IMR-90 (cell line): ENCODE results near the gene LYSMD2. TPM values are rescaled to one million over a fixed set of nuclear protein-coding genes. Genes with fewer than 3 reads are reported as not detected.

Experiments
- ATAC-seq: fragments of 200-7000 bp; cut with Tn5 transposase; 2 replicates; pipeline ENCODE4 v1.9.1; 2020; ENCODE audit warnings: low read depth, mild to moderate bottlenecking, moderate library complexity
- BruUV-seq: library from RNA; stranded (reverse); fragments of 400-500 nt; replicated peaks from 2 replicates; lab custom pipeline; 2021; lab: Mats Ljungman, UMichigan
- CTCF ChIA-PET: fragments of 300-600 bp; formaldehyde crosslinking; extraction: SDS; loops from one replicate; lab custom pipeline; 2021; ENCODE audit warnings: antibody characterized with exemption; lab: Yijun Ruan, JAX
- POLR2A ChIA-PET: fragments of 300-600 bp; sonication (Branson Sonifier 250); formaldehyde crosslinking; loops from one replicate; lab custom pipeline; 2022; ENCODE audit warnings: antibody characterized with exemption; ENCODE audit not compliant: unreplicated experiment; lab: Charles Lee
- DNase-seq: peaks from one replicate; pipeline ENCODE4 v3.0.0; 2013
- H2AFZ ChIP-seq: replicated peaks from 2 replicates; pipeline ENCODE3; 2013; ENCODE audit warnings: low read length, mild to moderate bottlenecking; ENCODE audit not compliant: poor library complexity
- H2AK5ac ChIP-seq: 2 replicates; pipeline ENCODE4 v1.6.1; 2013; ENCODE audit warnings: low read depth, low read length, inconsistent platforms
- H2AK9ac ChIP-seq: replicated peaks from 2 replicates; pipeline ENCODE3; 2013; ENCODE audit warnings: mild to moderate bottlenecking, low read depth, low read length, moderate library complexity; ENCODE audit not compliant: poor library complexity
- H2BK120ac ChIP-seq: 2 replicates; pipeline ENCODE4 v1.6.1; 2013; ENCODE audit warnings: low read depth, low read length, inconsistent platforms
- H2BK15ac ChIP-seq: 3 replicates; pipeline ENCODE4 v1.6.1; 2013; ENCODE audit warnings: low read depth, low read length, inconsistent platforms
- H2BK20ac ChIP-seq: 2 replicates; pipeline ENCODE4 v1.6.1; 2013; ENCODE audit warnings: low read depth, mild to moderate bottlenecking, inconsistent platforms, low read length, moderate library complexity
- H2BK5ac ChIP-seq: 2 replicates; pipeline ENCODE4 v1.6.1; 2013; ENCODE audit warnings: mild to moderate bottlenecking, low read depth, low read length, inconsistent platforms; ENCODE audit not compliant: poor library complexity, severe bottlenecking
- H3K14ac ChIP-seq: replicated peaks from 2 replicates; pipeline ENCODE4 v1.6.1; 2013; ENCODE audit warnings: low read depth, low read length, inconsistent platforms
- H3K18ac ChIP-seq: 2 replicates; pipeline ENCODE4 v1.6.1; 2013; ENCODE audit warnings: low read depth, low read length, control low read depth
- H3K23ac ChIP-seq: 2 replicates; pipeline ENCODE4 v1.6.1; 2013; ENCODE audit warnings: low read depth, low read length, inconsistent platforms
- H3K27ac ChIP-seq: 2 replicates; pipeline ENCODE4 v1.5.1; 2013; ENCODE audit warnings: mild to moderate bottlenecking, control low read depth, low read length; ENCODE audit not compliant: insufficient read depth
- H3K27me3 ChIP-seq: 2 replicates; pipeline ENCODE4 v1.6.1; 2013; ENCODE audit warnings: low read length; ENCODE audit not compliant: control insufficient read depth, insufficient read depth
- H3K36me3 ChIP-seq: 2 replicates; pipeline ENCODE4 v1.6.1; 2013; ENCODE audit warnings: low read length, mixed read lengths; ENCODE audit not compliant: control insufficient read depth, insufficient read depth
- H3K4ac ChIP-seq: 2 replicates; pipeline ENCODE4 v1.6.1; 2013; ENCODE audit warnings: low read depth, low read length, inconsistent platforms
- H3K4me1 ChIP-seq: 2 replicates; pipeline ENCODE4 v1.6.1; 2013; ENCODE audit warnings: low read length, mixed read lengths; ENCODE audit not compliant: control insufficient read depth, insufficient read depth
- H3K4me2 ChIP-seq: 2 replicates; pipeline ENCODE4 v1.6.1; 2013; ENCODE audit warnings: low read depth, mild to moderate bottlenecking, control low read depth, low read length, moderate library complexity
- H3K4me3 ChIP-seq: 2 replicates; pipeline ENCODE4 v1.5.1; 2013; ENCODE audit warnings: low read depth, mild to moderate bottlenecking, control low read depth, low read length, moderate library complexity; ENCODE audit not compliant: insufficient read depth
- H3K56ac ChIP-seq: 2 replicates; pipeline ENCODE4 v1.6.1; 2013; ENCODE audit warnings: low read length, inconsistent platforms; ENCODE audit not compliant: insufficient read depth; ENCODE audit errors: extremely low read depth
- H3K79me1 ChIP-seq, 2 experiments: 2 replicates each; pipeline ENCODE4 v1.6.1; 2013; ENCODE audit warnings: low read length in 2 of 2, inconsistent platforms in 1 of 2, low read depth in 1 of 2
- H3K9ac ChIP-seq: 2 replicates; pipeline ENCODE4 v1.6.1; 2013; ENCODE audit warnings: low read depth, low read length, control low read depth
- H3K9me1 ChIP-seq: 2 replicates; pipeline ENCODE4 v1.6.1; 2013; ENCODE audit warnings: low read length, inconsistent platforms; ENCODE audit not compliant: insufficient read depth
- H3K9me3 ChIP-seq: 2 replicates; pipeline ENCODE4 v1.6.1; 2013; ENCODE audit warnings: low read length; ENCODE audit not compliant: control insufficient read depth, insufficient read depth
- H4K20me1 ChIP-seq: 2 replicates; pipeline ENCODE4 v1.6.1; 2013; ENCODE audit warnings: low read length, inconsistent platforms; ENCODE audit not compliant: insufficient read depth
- H4K5ac ChIP-seq: 2 replicates; pipeline ENCODE4 v1.6.1; 2013; ENCODE audit warnings: mild to moderate bottlenecking, low read depth, low read length, control low read depth
- H4K8ac ChIP-seq, 2 experiments: 2 replicates each; pipeline ENCODE4 v1.6.1; 2013; ENCODE audit warnings: low read depth in 2 of 2, low read length in 2 of 2, control low read depth in 1 of 2, inconsistent platforms in 1 of 2
- H4K91ac ChIP-seq: 2 replicates; pipeline ENCODE4 v1.6.1; 2013; ENCODE audit warnings: low read depth, low read length, inconsistent platforms; ENCODE audit not compliant: insufficient read depth
- BHLHE40 ChIP-seq: fragments of 150-350 bp; IDR thresholded peaks from 2 replicates; pipeline ENCODE4 v1.6.1; 2016; ENCODE audit warnings: mild to moderate bottlenecking, low read depth, low read length
- CEBPB ChIP-seq: IDR thresholded peaks from 2 replicates; pipeline ENCODE4 v1.6.1; 2012; ENCODE audit warnings: low read depth, low read length, improper control_type of control experiment
- CHD1 ChIP-seq: IDR thresholded peaks from 2 replicates; pipeline ENCODE4 v1.6.1; 2012; ENCODE audit warnings: low read depth, low read length, improper control_type of control experiment
- FOS ChIP-seq: fragments of 150-350 bp; IDR thresholded peaks from 2 replicates; pipeline ENCODE4 v1.6.1; 2016; ENCODE audit warnings: low read depth, low read length
- MAFK ChIP-seq: IDR thresholded peaks from 2 replicates; pipeline ENCODE4 v1.6.1; 2012; ENCODE audit warnings: low read depth, low read length, improper control_type of control experiment
- MAZ ChIP-seq: IDR thresholded peaks from 2 replicates; pipeline ENCODE4 v1.6.1; 2012; ENCODE audit warnings: low read depth, mild to moderate bottlenecking, low read length, improper control_type of control experiment, moderate library complexity, borderline replicate concordance
- MXI1 ChIP-seq: IDR thresholded peaks from 2 replicates; pipeline ENCODE4 v1.6.1; 2012; ENCODE audit warnings: low read depth, mild to moderate bottlenecking, low read length, moderate library complexity, borderline replicate concordance
- NFE2L2 ChIP-seq: fragments of 150-350 bp; IDR thresholded peaks from 2 replicates; pipeline ENCODE4 v1.6.1; 2016; ENCODE audit warnings: low read depth, mild to moderate bottlenecking, low read length
- POLR2A ChIP-seq: IDR thresholded peaks from 2 replicates; pipeline ENCODE4 v1.6.1; 2012; ENCODE audit warnings: mild to moderate bottlenecking, low read depth, low read length
- RAD21 ChIP-seq: IDR thresholded peaks from 2 replicates; pipeline ENCODE4 v1.6.1; 2012; ENCODE audit warnings: low read length, improper control_type of control experiment
- RCOR1 ChIP-seq: IDR thresholded peaks from 2 replicates; pipeline ENCODE4 v1.6.1; 2012; ENCODE audit warnings: mild to moderate bottlenecking, low read length, improper control_type of control experiment; ENCODE audit not compliant: insufficient replicate concordance
- RFX5 ChIP-seq: IDR thresholded peaks from 2 replicates; pipeline ENCODE4 v1.8.0; 2012; ENCODE audit warnings: low read depth, mild to moderate bottlenecking, low read length, moderate library complexity
- SMC3 ChIP-seq: fragments of 150-350 bp; IDR thresholded peaks from 2 replicates; pipeline ENCODE4 v1.6.1; 2016; ENCODE audit warnings: low read depth, mild to moderate bottlenecking, antibody characterized with exemption, low read length, moderate library complexity
- WGBS, 2 experiments: methylation state at CpG; one replicate each; pipeline versions ENCODE4 v1.1.5 to v1.1.7; 2013; ENCODE audit warnings: missing lambda C conversion rate in 2 of 2; ENCODE audit not compliant: insufficient read length in 1 of 2; ENCODE audit errors: extremely low coverage in 2 of 2; 5-methylcytosine and 5-hydroxymethylcytosine counted together
- dilution Hi-C: fragments of 300-500 bp; cut with HindIII; formaldehyde crosslinking; loops from one replicate; pipeline ENCODE4 v1.14.3; 2018; ENCODE audit warnings: low sequenced_read_pairs; ENCODE audit not compliant: unreplicated experiment
- in situ Hi-C: fragments of 300-500 bp; cut with MboI; formaldehyde crosslinking; loops from 3 replicates; pipeline ENCODE4 v1.14.3; 2019; ENCODE audit warnings: low sequenced_read_pairs, inconsistent platforms, mixed read lengths
- intact Hi-C: fragments of 100-400 bp; cut with micrococcal nuclease; formaldehyde crosslinking; loops from 2 replicates; pipeline ENCODE4 v1.10.0; 2022
- polyA plus RNA-seq, 3 experiments: library from polyadenylated mRNA; depleted of rRNA; stranded (reverse); fragments of >200 nt; gene quantifications; 2 replicates each; pipeline ENCODE4 v1.2.3, GENCODE V29; 2012; ENCODE audit warnings: low replicate concordance in 1 of 3
- total RNA-seq: library from RNA; depleted of rRNA; stranded (reverse); fragments of >200 nt; gene quantifications from 2 replicates; pipeline ENCODE4 v1.2.3, GENCODE V29; 2012
- TF ChIP-seq, protein P1 (sequence below): conservative IDR thresholded peaks from 2 replicates; pipeline ENCODE4 v1.5.1; 2012; ENCODE audit warnings: mild to moderate bottlenecking, low read depth, low read length, improper control_type of control experiment
- TF ChIP-seq, protein P2 (sequence below): fragments of 150-350 bp; IDR thresholded peaks from 2 replicates; pipeline ENCODE4 v1.6.1; 2017; ENCODE audit warnings: mild to moderate bottlenecking, antibody characterized with exemption, low read length, low read depth
- TF ChIP-seq, protein P3 (sequence below): fragments of 150-350 bp; IDR thresholded peaks from 2 replicates; pipeline ENCODE4 v1.6.1; 2016; ENCODE audit warnings: low read depth, mild to moderate bottlenecking, low read length, moderate library complexity, borderline replicate concordance

The LYSMD2 gene
- total and polyA plus RNA-seq, 2 of the 4 experiments (the other 2 are of a cell fraction), result 5.9 to 6.0 TPM

DNA sequence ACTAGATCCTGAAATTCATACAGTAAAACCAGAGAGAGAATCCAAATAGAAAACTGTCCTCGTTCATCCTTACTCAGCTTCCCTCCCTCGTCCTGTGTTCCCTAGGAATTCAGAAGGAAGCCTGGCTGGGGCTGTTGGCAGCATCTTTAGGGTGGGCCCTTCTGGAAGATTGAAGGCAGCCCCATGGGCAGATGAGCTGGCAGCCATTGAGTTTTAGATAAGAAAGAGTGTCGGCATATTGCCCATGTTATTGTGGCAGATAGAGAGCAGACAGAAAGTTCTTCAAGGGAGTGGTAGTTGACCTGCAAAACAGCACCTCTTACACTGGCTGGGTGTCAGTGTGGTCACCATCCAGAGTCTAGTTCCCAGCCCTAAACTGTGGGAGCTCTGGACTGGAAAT is 37.5 kb upstream of the LYSMD2 start:
- no peak overlapping the region for H3K56ac ChIP-seq
- no peaks in the 10 kb centered on the region for H3K27me3 ChIP-seq
- in situ Hi-C loops, result loop anchor here (5.0 kb wide), 1 partner anchor 133 kb away; no protein-coding TSS in a partner anchor
- DNase-seq, result no peak
- H3K9me1 ChIP-seq, result peaks cover 5% of the 10 kb centered on the region; the same call in 1 of the 2 replicates
- dilution Hi-C loops, result no loop called here
- POLR2A ChIA-PET, result no interaction called here
- no peak overlapping the region for H4K5ac ChIP-seq
- H3K4me1 ChIP-seq, result no peaks in the 10 kb centered on the region
- no peak overlapping the region for H2BK20ac ChIP-seq
- H4K8ac ChIP-seq, result no peak overlapping the region
- no peak for ATAC-seq
- H2BK120ac ChIP-seq, result no peak overlapping the region
- no peak for TF ChIP-seq MAFK
- no peak for TF ChIP-seq POLR2A
- TF ChIP-seq, protein P1, sequence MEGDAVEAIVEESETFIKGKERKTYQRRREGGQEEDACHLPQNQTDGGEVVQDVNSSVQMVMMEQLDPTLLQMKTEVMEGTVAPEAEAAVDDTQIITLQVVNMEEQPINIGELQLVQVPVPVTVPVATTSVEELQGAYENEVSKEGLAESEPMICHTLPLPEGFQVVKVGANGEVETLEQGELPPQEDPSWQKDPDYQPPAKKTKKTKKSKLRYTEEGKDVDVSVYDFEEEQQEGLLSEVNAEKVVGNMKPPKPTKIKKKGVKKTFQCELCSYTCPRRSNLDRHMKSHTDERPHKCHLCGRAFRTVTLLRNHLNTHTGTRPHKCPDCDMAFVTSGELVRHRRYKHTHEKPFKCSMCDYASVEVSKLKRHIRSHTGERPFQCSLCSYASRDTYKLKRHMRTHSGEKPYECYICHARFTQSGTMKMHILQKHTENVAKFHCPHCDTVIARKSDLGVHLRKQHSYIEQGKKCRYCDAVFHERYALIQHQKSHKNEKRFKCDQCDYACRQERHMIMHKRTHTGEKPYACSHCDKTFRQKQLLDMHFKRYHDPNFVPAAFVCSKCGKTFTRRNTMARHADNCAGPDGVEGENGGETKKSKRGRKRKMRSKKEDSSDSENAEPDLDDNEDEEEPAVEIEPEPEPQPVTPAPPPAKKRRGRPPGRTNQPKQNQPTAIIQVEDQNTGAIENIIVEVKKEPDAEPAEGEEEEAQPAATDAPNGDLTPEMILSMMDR, result no peak
- TF ChIP-seq MAZ, result no peak
- TF ChIP-seq SMC3, result no peak
- no peak for TF ChIP-seq BHLHE40
- no peak for TF ChIP-seq CHD1
- no peak for TF ChIP-seq RFX5
- TF ChIP-seq FOS, result no peak
- TF ChIP-seq NFE2L2, result no peak
- TF ChIP-seq RCOR1, result no peak
- no peak for TF ChIP-seq MXI1
- TF ChIP-seq, protein P2, sequence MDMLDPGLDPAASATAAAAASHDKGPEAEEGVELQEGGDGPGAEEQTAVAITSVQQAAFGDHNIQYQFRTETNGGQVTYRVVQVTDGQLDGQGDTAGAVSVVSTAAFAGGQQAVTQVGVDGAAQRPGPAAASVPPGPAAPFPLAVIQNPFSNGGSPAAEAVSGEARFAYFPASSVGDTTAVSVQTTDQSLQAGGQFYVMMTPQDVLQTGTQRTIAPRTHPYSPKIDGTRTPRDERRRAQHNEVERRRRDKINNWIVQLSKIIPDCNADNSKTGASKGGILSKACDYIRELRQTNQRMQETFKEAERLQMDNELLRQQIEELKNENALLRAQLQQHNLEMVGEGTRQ, result no peak
- TF ChIP-seq RAD21, result no peak
- TF ChIP-seq, protein P3, sequence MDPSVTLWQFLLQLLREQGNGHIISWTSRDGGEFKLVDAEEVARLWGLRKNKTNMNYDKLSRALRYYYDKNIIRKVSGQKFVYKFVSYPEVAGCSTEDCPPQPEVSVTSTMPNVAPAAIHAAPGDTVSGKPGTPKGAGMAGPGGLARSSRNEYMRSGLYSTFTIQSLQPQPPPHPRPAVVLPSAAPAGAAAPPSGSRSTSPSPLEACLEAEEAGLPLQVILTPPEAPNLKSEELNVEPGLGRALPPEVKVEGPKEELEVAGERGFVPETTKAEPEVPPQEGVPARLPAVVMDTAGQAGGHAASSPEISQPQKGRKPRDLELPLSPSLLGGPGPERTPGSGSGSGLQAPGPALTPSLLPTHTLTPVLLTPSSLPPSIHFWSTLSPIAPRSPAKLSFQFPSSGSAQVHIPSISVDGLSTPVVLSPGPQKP, result no peak
- TF ChIP-seq CEBPB, result no peak
- no peak overlapping the region for H3K23ac ChIP-seq
- no peak overlapping the region for H3K18ac ChIP-seq
- H3K9ac ChIP-seq, result no peak overlapping the region
- H4K20me1 ChIP-seq, result no peaks in the 10 kb centered on the region
- intact Hi-C loops, result loop anchor here (5.0 kb wide), 1 partner anchor 238 kb away; no protein-coding TSS in a partner anchor
- H2AK9ac ChIP-seq, result no peak overlapping the region
- no peak overlapping the region for H2AFZ ChIP-seq
- H3K14ac ChIP-seq, result no peak overlapping the region
- no peak overlapping the region for H3K4me2 ChIP-seq
- H3K4me3 ChIP-seq, result no peak overlapping the region
- no peak overlapping the region for H3K4ac ChIP-seq
- no peak overlapping the region for H2AK5ac ChIP-seq
- no peak overlapping the region for H4K91ac ChIP-seq
- no CpG with 5 or more reads among the region's 3 CpGs for WGBS, 2 experiments
- no peak overlapping the region for H3K27ac ChIP-seq
- BruUV-seq, result no TSS peak
- H3K36me3 ChIP-seq, result peaks cover 6% of the 10 kb centered on the region; the same call in 1 of the 2 replicates
- H2BK5ac ChIP-seq, result no peak overlapping the region
- CTCF ChIA-PET, result interaction anchor here (5.4 kb wide), 1 partner anchor 124 kb away, joined by 72 read pairs; no protein-coding TSS in a partner anchor
- no peaks in the 10 kb centered on the region for H3K79me1 ChIP-seq
- H2BK15ac ChIP-seq, result no peak overlapping the region
- H3K9me3 ChIP-seq, result no peaks in the 10 kb centered on the region
